ENCODE measurements around the gene TMEM139. TPM values are rescaled to one million over a fixed set of nuclear protein-coding genes. Genes with fewer than 3 reads are reported as not detected.

The TMEM139 gene
- total and polyA plus RNA-seq, 2 donors from 2014 or later, result 36.7 to 108 TPM

GRCh38 chr7:143327903-143328302, 43.1 kb downstream of the TMEM139 start:
- DNase-seq, result no peak
- H3K4me1 ChIP-seq (ENCODE audit: control insufficient read depth in 2 of 3, insufficient read depth in 2 of 3, low read depth in 1 of 3, low read length in 3 of 3), result peaks cover 0 to 2% (median 0%) of the 10 kb centered on the region in 3 donors

GRCh38 chr7:143329471-143330170, 44.9 kb downstream of the TMEM139 start:
- no peak for TF ChIP-seq CTCF (IDR thresholded peaks at IDR 0.05; ENCODE audit: borderline replicate concordance, extremely low read depth, insufficient read depth)
- DNase-seq (no peak), FAIRE-seq (no peak)
- Histone ChIP-seq H3K9ac (ENCODE audit: low read length in 3 of 3) (no peak overlapping the region), H3K4me1 (ENCODE audit: control insufficient read depth in 2 of 3, insufficient read depth in 2 of 3, low read depth in 1 of 3, low read length in 3 of 3) (no peaks in the 10 kb centered on the region), H3K27ac (ENCODE audit: low read depth in 2 of 2, low read length in 2 of 2) (no peak overlapping the region), H3K27me3 (ENCODE audit: control insufficient read depth, insufficient read depth, low read length) (no peaks in the 10 kb centered on the region), H3K9me3 (ENCODE audit: control insufficient read depth in 2 of 3, insufficient read depth in 1 of 3, low read length in 3 of 3) (no peaks in the 10 kb centered on the region), H3K4me3 (ENCODE audit: low read length in 3 of 3) (no peak overlapping the region), H3K36me3 (ENCODE audit: control insufficient read depth in 2 of 3, insufficient read depth in 3 of 3, low read length in 3 of 3) (no peaks in the 10 kb centered on the region)
- intact Hi-C loops (cut with DNase I), result no loop called here

More at GRCh38 chr7:143327903-143328302, 43.1 kb downstream of the TMEM139 start:
- no peak overlapping the region for H3K9ac ChIP-seq (ENCODE audit: low read length in 3 of 3)
- no peak for FAIRE-seq
- H3K36me3 ChIP-seq (ENCODE audit: control insufficient read depth in 2 of 3, insufficient read depth in 3 of 3, low read length in 3 of 3), result no peaks in the 10 kb centered on the region
- no peak overlapping the region for H3K27ac ChIP-seq (ENCODE audit: low read depth in 2 of 2, low read length in 2 of 2)
- TF ChIP-seq CTCF (IDR thresholded peaks at IDR 0.05; ENCODE audit: borderline replicate concordance, extremely low read depth, insufficient read depth), result no peak
- intact Hi-C loops (cut with DNase I), result no loop called here
- H3K4me3 ChIP-seq (ENCODE audit: low read length in 3 of 3), result no peak overlapping the region
- H3K27me3 ChIP-seq (ENCODE audit: control insufficient read depth, insufficient read depth, low read length), result no peaks in the 10 kb centered on the region
- no peaks in the 10 kb centered on the region for H3K9me3 ChIP-seq (ENCODE audit: control insufficient read depth in 2 of 3, insufficient read depth in 1 of 3, low read length in 3 of 3)

- Histone ChIP-seq H3K9me3 (ENCODE audit: control insufficient read depth in 2 of 3, insufficient read depth in 1 of 3, low read length in 3 of 3) (no peaks in the 10 kb centered on the region), H3K4me3 (ENCODE audit: low read length in 3 of 3) (no peak overlapping the region), H3K9ac (ENCODE audit: low read length in 3 of 3) (no peak overlapping the region), H3K27ac (ENCODE audit: low read depth in 2 of 2, low read length in 2 of 2) (no peak overlapping the region), H3K4me1 (ENCODE audit: control insufficient read depth in 2 of 3, insufficient read depth in 2 of 3, low read depth in 1 of 3, low read length in 3 of 3) (no peaks in the 10 kb centered on the region), H3K36me3 (ENCODE audit: control insufficient read depth in 2 of 3, insufficient read depth in 3 of 3, low read length in 3 of 3) (no peaks in the 10 kb centered on the region), H3K27me3 (ENCODE audit: control insufficient read depth, insufficient read depth, low read length) (no peaks in the 10 kb centered on the region)
- DNase-seq (no peak), FAIRE-seq (no peak)
- intact Hi-C loops (cut with DNase I), result no loop called here
- TF ChIP-seq CTCF (IDR thresholded peaks at IDR 0.05; ENCODE audit: borderline replicate concordance, extremely low read depth, insufficient read depth), result no peak
These were observed 46.5 kb downstream of the TMEM139 start for GRCh38 chr7:143331179-143331801.

Measured in kidney (tissue), 14 donors.